Measurements from ENCODE around the gene PIP4K2A. TPM values are rescaled to one million over a fixed set of nuclear protein-coding genes. Genes with fewer than 3 reads are reported as not detected.

PIP4K2A gene
- total RNA-seq, 2 donors from 2014 or later: 21.1 to 24.5 TPM

DNA sequence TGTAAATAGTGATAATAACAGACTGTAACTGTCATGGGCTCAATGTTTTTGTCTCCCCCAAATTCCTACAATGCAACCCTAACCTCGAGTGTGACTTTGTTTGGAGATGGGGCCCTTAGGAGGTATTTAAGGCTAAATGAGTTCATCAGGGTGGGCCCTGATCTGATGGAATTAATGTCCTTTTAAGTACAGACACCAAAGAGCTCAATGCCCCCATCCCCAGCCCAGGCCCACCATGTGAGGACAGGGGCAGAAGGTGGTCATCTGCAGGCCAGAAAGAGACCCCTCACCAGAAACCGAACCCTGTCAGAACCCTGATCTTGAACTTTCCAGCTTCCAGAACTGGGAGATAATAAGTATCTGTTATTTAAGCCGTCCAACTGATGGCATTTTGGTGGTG, 83.2 kb downstream of the PIP4K2A start:
- no peak for DNase-seq
- intact Hi-C loops (cut with DNase I): no loop called here
- no peak for ATAC-seq

DNA sequence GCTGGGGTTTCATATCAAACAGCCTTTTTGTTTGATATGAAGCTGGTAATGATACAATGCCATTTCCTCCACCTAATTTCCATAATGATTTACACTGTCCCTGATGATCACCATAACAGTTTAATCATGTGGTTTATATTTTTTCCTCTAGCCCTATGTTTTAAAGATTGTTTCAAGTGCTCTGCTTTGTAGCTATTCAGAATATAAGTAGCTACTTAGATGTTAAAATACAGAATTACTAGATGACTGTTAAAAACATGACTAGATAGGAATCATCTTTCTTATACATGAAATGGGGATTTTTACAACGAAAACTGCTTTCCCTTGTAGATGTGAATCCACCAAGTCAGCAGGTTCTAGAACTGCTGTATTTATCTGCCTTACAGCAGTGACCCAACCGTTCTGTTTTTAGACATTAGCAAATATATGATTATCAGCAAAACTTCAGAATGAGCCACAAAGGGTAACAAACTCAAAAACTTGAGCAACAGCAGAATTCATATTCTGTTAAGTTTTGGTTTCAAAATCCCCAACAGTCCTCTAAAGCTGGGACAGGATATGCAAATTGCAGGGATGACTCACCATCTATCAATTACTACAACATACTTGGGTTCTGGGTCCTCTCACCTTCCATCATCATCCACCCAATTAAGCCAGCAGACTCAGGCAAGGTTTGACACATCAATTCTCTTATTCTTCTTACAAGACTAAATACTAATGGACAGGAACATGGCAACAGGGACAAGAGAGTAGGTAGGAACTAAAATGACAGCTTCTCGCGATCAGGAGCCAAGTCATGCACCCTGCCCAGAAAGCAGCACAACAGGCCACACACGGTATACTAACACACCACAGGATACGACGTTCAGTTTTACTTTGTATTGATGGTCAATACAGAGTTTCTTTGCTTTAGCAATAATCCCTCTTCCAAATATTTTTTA, 83.9 kb downstream of the PIP4K2A start:
- peak; percentile 68 to 70 for ATAC-seq
- intact Hi-C loops (cut with DNase I): no loop called here

DNA sequence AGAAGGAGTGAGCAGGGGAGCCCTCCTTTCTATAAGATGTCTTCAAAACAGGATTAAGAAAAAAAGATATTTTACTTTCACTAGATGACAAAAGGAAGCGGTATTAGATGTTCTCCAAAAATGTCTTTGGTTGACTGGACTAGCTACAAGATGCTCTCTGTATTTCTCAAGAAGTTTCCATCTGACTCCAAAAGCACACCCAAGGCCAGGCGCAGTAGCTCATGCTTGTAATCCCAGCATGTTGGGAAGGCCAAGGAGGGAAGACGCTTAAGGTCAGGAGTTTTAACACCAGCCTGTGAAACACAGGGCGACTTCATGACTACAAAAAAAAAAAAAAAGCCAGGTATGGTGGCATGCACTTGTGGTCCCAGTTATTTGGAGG, 84.5 kb downstream of the PIP4K2A start:
- no peak for DNase-seq
- intact Hi-C loops (cut with DNase I): no loop called here
- no peak for ATAC-seq

More for the DNA sequence above, 83.9 kb downstream of the PIP4K2A start:
- no peak for DNase-seq

DNA sequence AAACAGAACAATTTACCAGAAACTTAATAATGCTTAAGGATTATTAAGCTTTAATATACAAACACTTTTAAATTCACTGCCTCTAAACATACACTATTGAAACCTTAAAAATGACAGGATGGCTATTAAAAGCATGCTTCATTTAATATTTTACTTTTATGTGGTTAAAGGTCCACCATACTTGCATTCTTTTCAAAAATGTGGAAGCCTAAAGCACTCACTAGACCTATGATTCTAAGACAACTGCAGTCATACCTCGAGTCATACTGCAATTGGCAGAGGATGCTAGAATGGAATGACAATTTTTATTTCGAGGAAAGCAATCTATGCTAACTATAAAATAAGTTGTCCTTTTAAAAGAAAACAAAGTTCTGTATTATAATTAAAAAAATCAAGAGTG, 85.3 kb downstream of the PIP4K2A start:
- ATAC-seq (no peak), DNase-seq (no peak)
- intact Hi-C loops (cut with DNase I): no loop called here

DNA sequence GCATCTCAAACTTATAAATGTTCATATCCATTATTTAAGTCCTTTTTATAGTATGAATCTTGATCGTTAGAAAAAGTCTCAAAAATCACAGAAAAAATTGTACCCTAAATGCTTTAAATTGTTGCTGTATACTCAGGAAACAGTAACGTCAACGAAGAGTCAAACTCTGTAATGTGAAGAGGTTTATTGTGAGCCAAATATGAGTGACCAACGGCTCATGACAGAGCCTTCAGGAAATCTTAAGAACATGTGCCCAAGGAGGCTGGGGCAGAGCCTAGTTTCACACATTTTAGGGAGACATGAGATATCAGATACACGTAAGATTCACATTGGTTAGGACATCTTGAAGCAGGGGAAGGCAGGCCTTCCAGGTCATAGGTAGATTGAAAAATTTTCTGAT, 86.1 kb downstream of the PIP4K2A start:
- intact Hi-C loops (cut with DNase I): no loop called here
- ATAC-seq: no peak

DNA sequence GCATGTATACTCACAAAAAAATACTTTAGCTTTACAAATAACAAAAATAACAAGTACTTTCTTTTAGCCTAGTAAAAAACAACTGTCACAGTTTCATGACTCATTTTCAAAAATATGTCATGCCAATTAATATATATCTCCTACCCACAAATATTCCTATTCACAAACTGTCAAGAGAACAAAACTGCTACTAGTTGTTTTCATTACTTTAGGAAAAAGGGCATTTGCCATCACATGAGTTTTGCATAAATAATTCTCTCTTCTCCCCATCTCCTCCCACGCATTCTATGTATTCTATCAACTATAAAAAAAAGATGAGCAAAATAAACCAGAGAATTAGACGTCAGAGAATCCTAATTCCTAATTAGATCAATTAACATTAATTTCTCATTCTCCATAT, 87.6 kb downstream of the PIP4K2A start:
- intact Hi-C loops (cut with DNase I): no loop called here
- DNase-seq (no peak), ATAC-seq (no peak)

More for the DNA sequence above, 86.1 kb downstream of the PIP4K2A start:
- no peak for DNase-seq

DNA sequence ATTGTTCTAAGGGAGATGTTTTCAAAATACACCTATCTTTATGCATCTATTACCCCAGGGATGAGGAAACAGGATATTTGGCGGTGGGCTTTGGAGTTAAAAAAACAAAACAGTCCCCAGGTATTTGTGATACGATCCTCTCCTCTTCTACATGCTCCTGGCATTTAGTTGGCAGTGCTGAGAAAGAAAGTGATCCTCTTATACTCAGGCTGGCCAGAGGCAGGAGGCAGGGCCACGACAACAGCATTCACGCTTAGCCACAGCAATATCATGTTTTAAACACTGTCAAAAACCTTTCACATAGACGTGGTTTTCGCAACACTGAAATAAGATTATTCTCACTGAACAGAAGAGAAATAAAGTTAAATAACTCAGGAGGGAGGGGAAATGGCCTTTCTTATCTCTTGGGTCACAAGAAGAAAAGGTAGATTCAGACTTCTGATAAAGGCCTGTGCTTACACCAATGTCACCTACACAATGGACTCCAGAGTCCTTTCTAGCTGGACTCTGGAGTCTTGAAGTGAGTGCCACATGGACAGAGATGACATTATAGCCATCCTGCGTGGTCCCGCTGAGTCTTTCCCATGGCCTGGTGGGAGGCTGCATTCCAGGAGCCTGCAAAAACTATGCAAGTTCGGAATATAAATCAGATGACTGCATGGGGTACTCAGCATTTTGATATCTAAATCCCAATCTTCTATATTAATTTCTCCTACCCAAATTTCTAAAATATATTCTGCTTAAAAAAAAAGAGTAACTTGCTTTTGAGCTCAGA, 88.7 kb downstream of the PIP4K2A start:
- DNase-seq: no peak
- peak in 1 of 2 donors; percentile 32 for ATAC-seq
- intact Hi-C loops (cut with DNase I): no loop called here

DNA sequence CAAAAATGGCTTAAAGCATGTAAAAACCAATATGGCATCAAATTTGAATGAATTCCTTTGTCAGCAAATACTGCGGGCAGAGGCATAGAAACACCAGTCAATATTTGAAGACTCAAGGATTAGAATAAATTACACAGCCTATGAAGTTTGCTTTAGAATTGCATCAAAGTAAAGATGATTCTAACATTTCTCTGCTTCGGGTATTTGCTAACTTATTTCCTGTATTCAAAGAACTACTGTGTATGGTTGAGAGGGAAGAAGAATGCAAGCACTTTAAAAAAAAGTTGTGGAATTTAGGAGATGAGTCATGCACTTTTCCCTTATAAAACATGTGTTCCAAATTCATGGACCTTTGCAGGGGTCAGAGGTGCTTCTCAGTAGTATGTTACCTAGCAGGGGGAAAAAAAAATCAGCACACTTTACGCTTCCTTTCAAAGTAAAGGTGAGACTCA, 90.1 kb downstream of the PIP4K2A start:
- intact Hi-C loops (cut with DNase I): loop anchor here in 1 of 2 donors (5.0 kb wide), 1 partner anchor 88 kb away; the partner anchor contains the start of gene PIP4K2A
- ATAC-seq: peak in 1 of 2 donors; percentile 14
- DNase-seq: no peak

DNA sequence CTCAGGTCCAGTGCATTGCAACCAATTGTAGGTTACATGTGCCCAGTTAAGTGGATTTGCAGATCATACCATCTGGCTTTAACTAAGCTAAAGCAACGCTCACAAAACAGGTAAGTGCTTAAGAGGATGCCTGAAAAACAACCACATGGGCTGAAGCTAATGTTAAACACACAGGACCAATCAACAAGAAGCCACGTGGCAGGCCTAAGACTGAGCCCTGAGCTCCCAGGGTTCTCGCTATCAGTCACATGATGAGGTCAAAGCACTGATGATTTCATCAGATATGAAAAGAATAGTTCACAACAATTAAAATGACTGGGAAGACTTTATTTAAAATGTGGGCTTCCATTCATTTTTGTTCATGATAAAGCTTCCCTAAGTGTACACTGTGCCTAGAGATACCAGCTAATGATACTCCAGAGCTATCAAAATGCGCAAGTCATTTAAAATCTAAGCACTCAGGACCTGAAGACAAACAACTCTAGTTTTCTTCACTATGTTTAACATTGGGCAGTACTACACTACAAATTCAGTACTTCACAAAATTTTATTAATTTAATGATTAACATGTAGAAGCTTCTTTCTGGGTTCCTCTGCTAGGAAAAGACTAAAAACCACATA, 90.6 kb downstream of the PIP4K2A start:
- intact Hi-C loops (cut with DNase I): loop anchor here in 1 of 2 donors (5.0 kb wide), 1 partner anchor 89 kb away; the partner anchor contains the start of gene PIP4K2A
- DNase-seq (no peak), ATAC-seq (no peak)

DNA sequence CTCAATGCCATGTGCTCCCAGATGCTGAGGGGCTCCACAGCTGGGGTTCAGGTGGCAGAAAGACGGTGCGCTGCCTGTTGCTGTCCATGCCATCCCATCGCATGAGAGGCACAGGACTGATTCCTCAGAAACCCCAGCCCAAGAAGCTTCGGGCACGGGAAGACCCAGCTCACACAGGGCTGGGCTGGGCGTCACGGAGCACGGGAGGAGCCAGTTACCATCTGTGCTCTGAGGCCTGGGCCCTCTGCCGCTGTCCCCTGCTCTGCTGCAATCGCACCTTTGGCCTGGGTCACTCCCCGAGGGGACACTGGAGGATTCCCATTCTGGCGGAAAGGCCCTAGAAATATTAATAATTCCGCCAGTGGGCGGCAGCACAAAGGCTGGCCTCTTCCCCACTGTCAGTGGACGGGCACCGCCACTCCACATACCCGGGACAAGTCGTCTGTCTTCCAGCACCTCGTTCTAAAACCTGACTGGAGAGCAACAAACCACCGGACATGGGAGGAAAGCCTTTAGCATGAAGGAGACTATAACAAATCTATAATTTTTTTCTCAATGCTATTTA, 92.1 kb downstream of the PIP4K2A start:
- ATAC-seq: no peak
- DNase-seq: no peak
- intact Hi-C loops (cut with DNase I): loop anchor here in 1 of 2 donors (5.0 kb wide), 1 partner anchor 90 kb away; the partner anchor contains the start of gene PIP4K2A

DNA sequence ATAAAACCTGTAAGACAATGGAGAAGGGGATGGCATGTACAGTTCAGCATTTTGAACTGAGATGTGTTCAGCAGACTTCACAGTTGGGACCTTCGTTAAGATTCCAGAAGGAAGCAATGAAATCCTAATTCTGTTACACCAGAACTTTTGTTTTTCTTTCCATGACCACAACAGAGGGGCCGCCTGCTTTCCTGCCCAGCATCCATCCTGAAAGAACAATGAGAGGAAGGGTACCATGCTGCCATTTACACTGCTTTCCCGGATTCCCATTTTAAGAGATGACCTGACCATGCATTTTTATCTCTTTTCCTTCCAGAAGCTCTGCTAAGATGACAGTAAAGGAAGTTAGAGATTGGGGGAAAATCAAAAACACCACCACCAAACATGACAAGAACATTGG, 92.7 kb downstream of the PIP4K2A start:
- no peak for ATAC-seq
- intact Hi-C loops (cut with DNase I): loop anchor here in 1 of 2 donors (5.0 kb wide), 1 partner anchor 91 kb away; the partner anchor contains the start of gene PIP4K2A
- DNase-seq: no peak

DNA sequence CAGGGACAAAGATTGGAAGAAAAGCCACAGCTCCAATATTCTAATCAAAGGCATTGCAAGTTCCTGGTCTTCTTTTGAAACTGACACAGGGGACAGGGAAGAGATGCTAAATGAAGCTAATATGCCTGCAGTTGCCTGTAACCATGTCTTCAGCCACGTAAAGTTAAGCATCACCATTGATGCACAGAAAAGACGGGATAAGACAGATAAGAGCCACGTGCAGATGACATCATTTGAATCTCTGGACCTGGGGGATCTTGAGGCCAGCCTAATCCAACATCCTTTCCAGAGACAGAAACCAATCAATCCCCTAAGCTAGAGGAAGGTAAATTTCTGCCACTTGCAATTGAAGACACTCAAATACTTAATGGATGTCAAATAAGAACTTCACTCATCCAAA, 93.4 kb downstream of the PIP4K2A start:
- DNase-seq (no peak), ATAC-seq (no peak)
- intact Hi-C loops (cut with DNase I): loop anchor here in 1 of 2 donors (5.0 kb wide), 1 partner anchor 91 kb away; the partner anchor contains the start of gene PIP4K2A

DNA sequence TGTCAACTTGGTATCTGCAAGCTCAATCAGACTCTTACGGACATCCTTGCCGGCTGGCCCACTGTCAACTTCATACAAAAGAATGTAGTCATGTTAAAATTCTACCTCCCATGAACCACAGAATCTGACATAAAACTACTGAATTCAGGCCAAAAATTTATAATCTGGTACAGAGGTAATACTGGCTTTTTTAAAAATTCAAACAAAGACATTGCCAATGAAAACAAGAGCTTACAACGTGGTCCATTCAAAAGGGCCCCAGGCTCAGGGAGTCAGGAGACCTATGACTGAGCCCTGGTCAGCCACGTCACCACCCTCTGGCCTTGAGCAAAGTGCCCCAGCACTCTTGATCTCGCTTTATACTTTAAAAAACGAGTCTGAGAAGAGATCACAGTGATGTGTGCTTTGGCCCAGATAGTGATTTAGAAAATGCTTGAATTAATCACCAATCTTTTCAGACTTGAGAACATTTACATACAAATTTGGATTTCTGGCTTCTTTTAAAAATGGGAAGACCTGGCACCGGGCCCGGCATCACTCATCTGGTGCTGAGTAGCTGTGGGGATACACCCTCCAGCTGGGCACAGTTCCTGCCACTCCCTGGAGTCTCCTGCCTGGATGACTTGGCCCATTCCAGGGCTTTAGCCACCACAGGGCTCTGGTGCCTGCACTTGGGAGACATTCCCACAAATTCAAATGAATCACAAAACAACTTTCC, 94.1 kb downstream of the PIP4K2A start:
- DNase-seq (peak; percentile 90), ATAC-seq (peak; percentile 83 to 92)
- intact Hi-C loops (cut with DNase I): loop anchor here in 1 of 2 donors (5.0 kb wide), 1 partner anchor 92 kb away; the partner anchor contains the start of gene PIP4K2A

DNA sequence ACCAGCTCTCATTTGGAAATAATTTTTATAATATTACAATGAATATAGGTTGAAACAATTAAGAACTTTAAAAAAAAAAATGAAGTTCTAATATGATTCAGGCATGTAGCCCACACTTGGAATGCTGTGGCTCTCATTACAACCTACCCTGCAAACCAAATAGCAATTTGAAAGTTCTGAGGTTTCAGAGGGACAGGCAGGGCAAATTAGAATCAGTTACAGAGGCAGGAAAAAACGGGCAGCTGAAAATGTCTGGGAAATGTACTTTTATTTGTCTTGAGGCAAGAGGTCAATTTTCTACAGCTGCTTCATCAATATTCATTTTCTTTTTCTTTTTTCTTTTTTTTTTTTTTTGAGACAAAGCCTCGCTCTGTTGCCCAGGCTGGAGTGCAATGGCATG, 95.3 kb downstream of the PIP4K2A start:
- ATAC-seq (no peak), DNase-seq (no peak)
- intact Hi-C loops (cut with DNase I): no loop called here

DNA sequence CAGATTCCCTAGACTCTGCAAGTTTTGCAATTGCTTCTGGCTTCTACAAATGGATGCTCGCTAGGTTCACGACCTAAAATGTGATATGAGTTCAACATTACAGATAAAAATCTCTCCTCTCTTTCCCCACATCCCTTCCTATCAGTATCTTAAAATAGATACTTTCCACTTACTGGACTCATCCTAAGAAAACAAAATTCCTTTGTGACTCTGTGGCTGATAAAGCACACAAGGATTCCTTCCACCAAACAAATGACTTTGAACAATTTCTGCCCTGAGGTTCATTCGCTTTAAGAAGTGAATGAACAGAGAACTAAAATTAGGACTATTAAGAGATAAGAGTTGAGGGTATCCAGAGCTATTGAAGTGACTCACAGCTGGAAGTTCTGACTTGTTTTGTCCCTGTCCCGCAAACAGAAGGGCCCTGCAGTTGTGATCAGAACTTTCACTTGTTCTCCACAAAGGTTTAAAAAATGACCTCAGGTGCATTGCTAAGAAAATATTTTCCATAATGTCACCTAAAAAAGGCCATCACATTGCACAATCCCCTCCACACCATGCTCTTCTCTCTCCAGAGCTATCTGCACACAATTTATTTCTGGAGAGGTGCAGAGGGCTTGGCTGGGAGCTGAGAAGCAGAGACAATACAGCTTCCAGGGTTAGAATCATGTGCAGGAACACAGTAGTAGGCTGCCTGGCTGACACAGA, 96.1 kb downstream of the PIP4K2A start:
- intact Hi-C loops (cut with DNase I): no loop called here
- ATAC-seq: peak; percentile 38 to 56
- DNase-seq: no peak

DNA sequence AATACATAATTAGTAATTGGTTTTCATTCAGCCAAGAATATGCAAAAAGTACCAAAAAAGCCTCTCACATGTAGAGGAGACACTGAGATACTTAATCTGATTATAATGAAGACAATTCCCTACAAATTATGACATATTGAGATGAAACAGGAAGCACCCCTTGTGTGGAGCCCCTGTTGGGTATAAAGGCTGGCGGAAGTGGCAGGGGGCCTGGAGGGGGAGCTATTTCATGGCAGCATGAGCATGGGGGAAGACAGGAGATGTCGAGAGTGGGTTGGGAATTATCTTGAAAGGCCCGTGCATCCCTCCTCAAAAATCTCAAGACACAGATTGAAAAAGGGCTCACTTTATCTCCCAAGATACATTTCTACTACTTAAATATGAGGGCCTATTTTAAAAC, 96.9 kb downstream of the PIP4K2A start:
- intact Hi-C loops (cut with DNase I): no loop called here
- no peak for DNase-seq

DNA sequence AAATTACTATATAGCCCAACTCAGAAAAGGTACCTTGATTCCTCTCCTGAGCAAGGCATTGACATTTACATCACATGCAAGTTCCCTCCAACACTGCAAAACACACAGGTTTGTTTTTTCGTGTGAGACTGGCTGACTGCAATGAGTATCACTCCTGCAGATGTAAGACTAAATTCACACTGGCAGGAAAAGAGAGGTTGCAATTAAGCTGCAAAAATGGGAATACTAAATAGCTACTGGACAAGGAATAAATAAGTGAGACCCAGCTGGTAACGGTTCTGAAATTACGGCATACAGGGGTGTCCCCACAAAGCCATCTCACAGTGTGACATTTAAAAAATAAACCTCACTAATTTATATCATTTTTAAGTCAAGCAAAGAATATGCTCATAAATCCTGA, 97.3 kb downstream of the PIP4K2A start:
- ATAC-seq (no peak), DNase-seq (no peak)
- intact Hi-C loops (cut with DNase I): no loop called here

More for the DNA sequence above, 96.9 kb downstream of the PIP4K2A start:
- no peak for ATAC-seq
